HG02588 (cell line): ENCODE results near the gene CCDC138.

Experiments used
- ATAC-seq: cut with Tn5 transposase; IDR thresholded peaks from one replicate; pipeline ENCODE4 v1.9.1; 2021; ENCODE audit warnings: mild to moderate bottlenecking, moderate library complexity; ENCODE audit not compliant: unreplicated experiment

Gene CCDC138

GRCh38 chr2:108916122-108916795, 129.7 kb downstream of the CCDC138 start:
- ATAC-seq, result no peak

- no peak for ATAC-seq
These were observed 130.3 kb downstream of the CCDC138 start for GRCh38 chr2:108916796-108917421.

GRCh38 chr2:108917526-108917925, 131.0 kb downstream of the CCDC138 start:
- ATAC-seq, result no peak

- no peak for ATAC-seq
These were observed 131.7 kb downstream of the CCDC138 start for GRCh38 chr2:108918156-108918874.

- no peak for ATAC-seq
These were observed 132.4 kb downstream of the CCDC138 start for GRCh38 chr2:108918941-108919341.

- ATAC-seq, result no peak
These were observed 133.2 kb downstream of the CCDC138 start for GRCh38 chr2:108919571-108920373.

GRCh38 chr2:108920686-108921085, 134.1 kb downstream of the CCDC138 start:
- no peak for ATAC-seq

GRCh38 chr2:108921096-108922030, 134.8 kb downstream of the CCDC138 start:
- ATAC-seq, result no peak

GRCh38 chr2:108922141-108922915, 135.8 kb downstream of the CCDC138 start:
- ATAC-seq, result no peak

GRCh38 chr2:108923019-108923700, 136.6 kb downstream of the CCDC138 start:
- no peak for ATAC-seq

- no peak for ATAC-seq
These were observed 137.4 kb downstream of the CCDC138 start for GRCh38 chr2:108923736-108924579.

- ATAC-seq, result no peak
These were observed 138.1 kb downstream of the CCDC138 start for GRCh38 chr2:108924580-108925251.

- no peak for ATAC-seq
These were observed 138.7 kb downstream of the CCDC138 start for GRCh38 chr2:108925286-108925685.

GRCh38 chr2:108925735-108926134, 139.2 kb downstream of the CCDC138 start:
- ATAC-seq, result no peak
